ENCODE data around the gene CCNL2.
"Not testable (repeated sequence)": the region's sequence is repeated elsewhere in the genome, so short reads cannot be mapped to it uniquely, and the experiment has no call there.

Gene CCNL2

GRCh38 chr1:1399187-1399871 is at the start of gene CCNL2:
Gene CCNL2 (minus strand): TSS chr1:1399335. CDS start chr1:1399306, 29 bp downstream.
- FAIRE-seq: peak; percentile 92
- DNase-seq (ENCODE audit: extremely low spot score, insufficient read length, low read depth): peak; percentile 98

GRCh38 chr1:1446631-1447030 is 47.5 kb upstream of the CCNL2 start:
- FAIRE-seq; DNase-seq (ENCODE audit: extremely low spot score, insufficient read length, low read depth): not testable (repeated sequence)

- no peak for FAIRE-seq
- DNase-seq (ENCODE audit: extremely low spot score, insufficient read length, low read depth): no peak
Measured at GRCh38 chr1:1442069-1442770, 43.1 kb upstream of the CCNL2 start.

GRCh38 chr1:1441002-1441888 is 42.1 kb upstream of the CCNL2 start:
- DNase-seq (ENCODE audit: extremely low spot score, insufficient read length, low read depth) (peak; percentile 77), FAIRE-seq (peak; percentile 69)

GRCh38 chr1:1440262-1441001 is 41.3 kb upstream of the CCNL2 start:
- no peak for FAIRE-seq
- DNase-seq (ENCODE audit: extremely low spot score, insufficient read length, low read depth): no peak

GRCh38 chr1:1439546-1440261 is 40.6 kb upstream of the CCNL2 start:
- no peak for FAIRE-seq
- no peak for DNase-seq (ENCODE audit: extremely low spot score, insufficient read length, low read depth)

GRCh38 chr1:1438531-1439381 is 39.6 kb upstream of the CCNL2 start:
- DNase-seq (ENCODE audit: extremely low spot score, insufficient read length, low read depth): no peak
- FAIRE-seq: no peak

- FAIRE-seq: peak; percentile 97
Measured at GRCh38 chr1:1437904-1438376, 38.8 kb upstream of the CCNL2 start.

GRCh38 chr1:1437033-1437903 is 38.1 kb upstream of the CCNL2 start:
- no peak for FAIRE-seq

More at GRCh38 chr1:1437904-1438376, 38.8 kb upstream of the CCNL2 start:
- peak; percentile 81 for DNase-seq (ENCODE audit: extremely low spot score, insufficient read length, low read depth)

GRCh38 chr1:1436630-1437032 is 37.5 kb upstream of the CCNL2 start:
- FAIRE-seq (no peak), DNase-seq (ENCODE audit: extremely low spot score, insufficient read length, low read depth) (no peak)

More at GRCh38 chr1:1437033-1437903, 38.1 kb upstream of the CCNL2 start:
- DNase-seq (ENCODE audit: extremely low spot score, insufficient read length, low read depth): no peak

- FAIRE-seq: no peak
- no peak for DNase-seq (ENCODE audit: extremely low spot score, insufficient read length, low read depth)
Measured at GRCh38 chr1:1435911-1436629, 36.9 kb upstream of the CCNL2 start.

GRCh38 chr1:1435106-1435903 is 36.2 kb upstream of the CCNL2 start, which contains the start of gene VWA1:
Gene VWA1 (plus strand): TSS chr1:1435690. CDS start chr1:1435749, 59 bp downstream.
- FAIRE-seq (peak; percentile 69), DNase-seq (ENCODE audit: extremely low spot score, insufficient read length, low read depth) (peak; percentile 90)

GRCh38 chr1:1434824-1435105 is 35.6 kb upstream of the CCNL2 start:
- no peak for FAIRE-seq

GRCh38 chr1:1434131-1434823 is 35.1 kb upstream of the CCNL2 start:
- DNase-seq (ENCODE audit: extremely low spot score, insufficient read length, low read depth): no peak
- FAIRE-seq: no peak

More at GRCh38 chr1:1434824-1435105, 35.6 kb upstream of the CCNL2 start:
- DNase-seq (ENCODE audit: extremely low spot score, insufficient read length, low read depth): no peak

- DNase-seq (ENCODE audit: extremely low spot score, insufficient read length, low read depth): no peak
- FAIRE-seq: peak; percentile 49
Measured at GRCh38 chr1:1433804-1434130, 34.6 kb upstream of the CCNL2 start.

Data from GM18507 (cell line).